SK-N-MC (cell line): Measurements from ENCODE around the gene MOB3B.

Experiments
- EZH2 ChIP-seq: fragments of 200-600 bp; sonication (generic); IDR thresholded peaks from one replicate; pipeline ENCODE4 v1.6.1; 2017; ENCODE audit warnings: antibody characterized with exemption
- POLR2AphosphoS5 ChIP-seq: IDR thresholded peaks from 2 replicates; pipeline ENCODE4 v1.6.1; 2012; ENCODE audit warnings: mild to moderate bottlenecking, low read depth, low read length, borderline replicate concordance

- TF ChIP-seq POLR2AphosphoS5 (no peak), EZH2 (no peak)
These were observed 5.4 kb downstream of the MOB3B start, which contains the start of gene IFNK for GRCh38 chr9:27524236-27524635.
